22Rv1 (cell line): ENCODE results near the gene BAZ2A.

ENCODE experiments used
- ZFX ChIP-seq: fragments of 450-650 bp; IDR thresholded peaks from 2 replicates; pipeline ENCODE4 v1.6.1; 2017; ENCODE audit warnings: antibody characterized with exemption, borderline replicate concordance
- TF ChIP-seq, protein P1 (sequence below): fragments of 450-650 bp; IDR thresholded peaks from 2 replicates; pipeline ENCODE4 v1.5.1; 2017; ENCODE audit warnings: mild to moderate bottlenecking

- TF ChIP-seq, protein P1, sequence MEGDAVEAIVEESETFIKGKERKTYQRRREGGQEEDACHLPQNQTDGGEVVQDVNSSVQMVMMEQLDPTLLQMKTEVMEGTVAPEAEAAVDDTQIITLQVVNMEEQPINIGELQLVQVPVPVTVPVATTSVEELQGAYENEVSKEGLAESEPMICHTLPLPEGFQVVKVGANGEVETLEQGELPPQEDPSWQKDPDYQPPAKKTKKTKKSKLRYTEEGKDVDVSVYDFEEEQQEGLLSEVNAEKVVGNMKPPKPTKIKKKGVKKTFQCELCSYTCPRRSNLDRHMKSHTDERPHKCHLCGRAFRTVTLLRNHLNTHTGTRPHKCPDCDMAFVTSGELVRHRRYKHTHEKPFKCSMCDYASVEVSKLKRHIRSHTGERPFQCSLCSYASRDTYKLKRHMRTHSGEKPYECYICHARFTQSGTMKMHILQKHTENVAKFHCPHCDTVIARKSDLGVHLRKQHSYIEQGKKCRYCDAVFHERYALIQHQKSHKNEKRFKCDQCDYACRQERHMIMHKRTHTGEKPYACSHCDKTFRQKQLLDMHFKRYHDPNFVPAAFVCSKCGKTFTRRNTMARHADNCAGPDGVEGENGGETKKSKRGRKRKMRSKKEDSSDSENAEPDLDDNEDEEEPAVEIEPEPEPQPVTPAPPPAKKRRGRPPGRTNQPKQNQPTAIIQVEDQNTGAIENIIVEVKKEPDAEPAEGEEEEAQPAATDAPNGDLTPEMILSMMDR: no peak
- TF ChIP-seq ZFX: no peak
Measured at GRCh38 chr12:56634242-56634836, 4.2 kb upstream of the BAZ2A start.
